ENCODE results near the gene MGAT4B. TPM values are rescaled to one million over a fixed set of nuclear protein-coding genes. Genes with fewer than 3 reads are reported as not detected.

MGAT4B gene
- total and polyA plus RNA-seq, 4 donors = 42.0 to 156 (median 83.7) TPM

GRCh38 chr5:179762079-179762780 is 44.4 kb downstream of the MGAT4B start:
- Histone ChIP-seq H3K9me3 (ENCODE audit: control insufficient read depth in 4 of 4, low read length in 3 of 4) (no peaks in the 10 kb centered on the region), H3K9ac (ENCODE audit: low read depth in 1 of 2, low read length in 2 of 2) (no peak overlapping the region), H3K27ac (ENCODE audit: low read depth in 1 of 2, low read length in 2 of 2) (peak overlapping the region; percentile 2 to 32), H3K4me1 (ENCODE audit: control insufficient read depth in 4 of 4, insufficient read depth in 4 of 4, low read length in 3 of 4) (peaks cover 24 to 61% (median 51%) of the 10 kb centered on the region in 4 donors), H3K36me3 (ENCODE audit: control insufficient read depth in 4 of 4, insufficient read depth in 3 of 4, low read depth in 1 of 4, low read length in 3 of 4) (peaks cover 0 to 7% (median 4%) of the 10 kb centered on the region in 4 donors), H3K27me3 (ENCODE audit: control insufficient read depth in 4 of 4, insufficient read depth in 4 of 4, low read length in 3 of 4) (no peaks in the 10 kb centered on the region), H3K4me3 (ENCODE audit: low read depth in 1 of 3, low read length in 3 of 3) (no peak overlapping the region)
- WGBS = 30% methylated on average over 10 of the region's 10 CpGs
- TF ChIP-seq HNF4A (conservative IDR thresholded peaks at IDR 0.05) (peak; percentile 20 to 30), HNF4G (IDR thresholded peaks at IDR 0.05) (no peak)
- DNase-seq (ENCODE audit: low spot score) = no peak

- WGBS = 85% methylated on average over 9 of the region's 9 CpGs
- Histone ChIP-seq H3K36me3 (ENCODE audit: control insufficient read depth in 4 of 4, insufficient read depth in 3 of 4, low read depth in 1 of 4, low read length in 3 of 4) (no peaks in the 10 kb centered on the region), H3K4me1 (ENCODE audit: control insufficient read depth in 4 of 4, insufficient read depth in 4 of 4, low read length in 3 of 4) (peaks cover 16 to 52% (median 41%) of the 10 kb centered on the region in 4 donors), H3K27ac (ENCODE audit: low read depth in 1 of 2, low read length in 2 of 2) (no peak overlapping the region), H3K9me3 (ENCODE audit: control insufficient read depth in 4 of 4, low read length in 3 of 4) (no peaks in the 10 kb centered on the region), H3K27me3 (ENCODE audit: control insufficient read depth in 4 of 4, insufficient read depth in 4 of 4, low read length in 3 of 4) (no peaks in the 10 kb centered on the region), H3K4me3 (ENCODE audit: low read depth in 1 of 3, low read length in 3 of 3) (no peak overlapping the region), H3K9ac (ENCODE audit: low read depth in 1 of 2, low read length in 2 of 2) (no peak overlapping the region)
- TF ChIP-seq GABPA (IDR thresholded peaks at IDR 0.05 in 1 of 2, conservative IDR thresholded peaks at IDR 0.05 in 1 of 2) (no peak), JUND (IDR thresholded peaks at IDR 0.05) (no peak), FOXA1 (IDR thresholded peaks at IDR 0.05) (no peak), MAX (IDR thresholded peaks at IDR 0.05) (no peak), RXRA (IDR thresholded peaks at IDR 0.05) (no peak), TAF1 (conservative IDR thresholded peaks at IDR 0.05) (no peak), NR2F2 (IDR thresholded peaks at IDR 0.05) (no peak), EGR1 (IDR thresholded peaks at IDR 0.05; ENCODE audit: low read depth in 2 of 2) (no peak), CTCF (IDR thresholded peaks at IDR 0.05; ENCODE audit: low read depth, low read length, missing input control) (no peak), ATF3 (IDR thresholded peaks at IDR 0.05) (no peak), SP1 (IDR thresholded peaks at IDR 0.05) (no peak)
- no peak for DNase-seq (ENCODE audit: low spot score)
Measured at GRCh38 chr5:179759581-179760551, 46.8 kb downstream of the MGAT4B start.

GRCh38 chr5:179758955-179759354 is 47.7 kb downstream of the MGAT4B start:
- peaks cover 17 to 60% (median 47%) of the 10 kb centered on the region in 4 donors for H3K4me1 ChIP-seq (ENCODE audit: control insufficient read depth in 4 of 4, insufficient read depth in 4 of 4, low read length in 3 of 4)
- no peaks in the 10 kb centered on the region for H3K9me3 ChIP-seq (ENCODE audit: control insufficient read depth in 4 of 4, low read length in 3 of 4)
- H3K27me3 ChIP-seq (ENCODE audit: control insufficient read depth in 4 of 4, insufficient read depth in 4 of 4, low read length in 3 of 4) = no peaks in the 10 kb centered on the region
- H3K27ac ChIP-seq (ENCODE audit: low read depth in 1 of 2, low read length in 2 of 2) = no peak overlapping the region
- 87% methylated on average over 8 of the region's 8 CpGs for WGBS
- no peak overlapping the region for H3K4me3 ChIP-seq (ENCODE audit: low read depth in 1 of 3, low read length in 3 of 3)
- TF ChIP-seq EGR1 (IDR thresholded peaks at IDR 0.05; ENCODE audit: low read depth in 2 of 2) = no peak
- no peak for TF ChIP-seq GABPA (IDR thresholded peaks at IDR 0.05 in 1 of 2, conservative IDR thresholded peaks at IDR 0.05 in 1 of 2)
- TF ChIP-seq FOXA1 (IDR thresholded peaks at IDR 0.05) = no peak
- TF ChIP-seq SP1 (IDR thresholded peaks at IDR 0.05) = no peak
- TF ChIP-seq ATF3 (IDR thresholded peaks at IDR 0.05) = no peak
- TF ChIP-seq MAX (IDR thresholded peaks at IDR 0.05) = no peak
- no peak for TF ChIP-seq ZBTB33 (IDR thresholded peaks at IDR 0.05)
- no peak for TF ChIP-seq HNF4A (conservative IDR thresholded peaks at IDR 0.05)
- TF ChIP-seq FOXA2 (IDR thresholded peaks at IDR 0.05) = no peak
- TF ChIP-seq NR2F2 (IDR thresholded peaks at IDR 0.05) = no peak
- TF ChIP-seq TAF1 (conservative IDR thresholded peaks at IDR 0.05) = no peak
- no peaks in the 10 kb centered on the region for H3K36me3 ChIP-seq (ENCODE audit: control insufficient read depth in 4 of 4, insufficient read depth in 3 of 4, low read depth in 1 of 4, low read length in 3 of 4)
- H3K9ac ChIP-seq (ENCODE audit: low read depth in 1 of 2, low read length in 2 of 2) = no peak overlapping the region
- DNase-seq (ENCODE audit: low spot score) = no peak
